ENCODE results near the gene KRT3. TPM values are rescaled to one million over a fixed set of nuclear protein-coding genes. Genes with fewer than 3 reads are reported as not detected.

The KRT3 gene
- not detected in 2 replicates for total RNA-seq

GRCh38 chr12:52795694-52796428 lies at the start of gene KRT3:
KRT3 (minus strand) TSS chr12:52796117; CDS start chr12:52796042, 75 bp downstream.

DNA sequence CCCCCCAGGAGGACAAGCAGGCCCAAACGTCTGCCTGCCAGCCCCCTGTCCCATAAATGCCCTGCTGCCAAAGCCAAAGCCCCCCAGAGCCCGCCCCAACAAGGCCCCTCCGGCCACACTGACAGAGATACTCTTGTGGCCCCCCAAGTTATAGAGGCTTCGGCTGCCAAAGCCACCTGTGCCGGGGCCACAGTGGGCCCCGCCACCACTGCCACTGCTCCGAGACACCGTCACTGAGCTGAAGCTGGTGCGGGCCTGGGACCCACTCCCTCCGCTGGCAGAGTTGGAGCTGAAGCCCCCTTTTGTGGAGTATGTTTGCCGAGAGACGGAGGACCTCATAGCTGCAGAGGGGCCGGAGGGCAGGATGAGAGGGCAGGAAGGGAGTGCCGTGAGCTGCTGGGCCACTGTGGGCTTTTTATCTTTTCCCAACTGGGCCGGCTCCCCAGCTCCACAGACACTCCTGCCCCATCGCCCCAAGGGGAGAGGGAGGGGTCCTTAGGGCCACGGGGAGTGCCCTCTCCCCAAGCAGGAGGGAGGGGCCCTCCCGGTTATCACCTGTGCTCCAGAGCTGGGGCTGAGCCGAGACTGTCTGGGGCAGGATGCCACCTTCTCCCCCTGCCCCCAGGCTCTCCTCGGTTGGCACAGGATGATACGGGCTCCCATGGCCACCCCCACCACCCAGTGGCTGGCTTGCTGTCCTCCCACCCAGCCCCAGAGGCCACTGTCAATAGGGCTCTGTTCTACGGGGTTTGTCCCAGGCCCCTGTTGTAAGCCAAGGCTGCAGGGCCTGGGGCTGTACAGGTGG lies 38.2 kb upstream of the KRT3 start, which contains the start of gene KRT79:
TSS of gene KRT79 (minus strand) at position 390 of the 805 bp plus-strand sequence. CDS start at position 339, 51 bp downstream.

GRCh38 chr12:52813885-52814709 lies 18.2 kb upstream of the KRT3 start, which contains the start of gene KRT4:
KRT4 (minus strand) TSS chr12:52814116; CDS start chr12:52814058, 58 bp downstream.

GRCh38 chr12:52776913-52777395 lies 19.0 kb downstream of the KRT3 start, which contains the start of gene KRT76:
KRT76 (minus strand) TSS chr12:52777345; CDS start chr12:52777291, 54 bp downstream.

Other genes with a start within 250 kb of the KRT3 start
- not detected in 2 replicates for gene KRT71, start 243.0 kb downstream of the KRT3 start, total RNA-seq
- gene KRT74, start 222.3 kb downstream of the KRT3 start, total RNA-seq = not detected in 2 replicates
- gene KRT72, start 194.7 kb downstream of the KRT3 start, total RNA-seq = not detected in 2 replicates
- gene KRT73, start 177.6 kb downstream of the KRT3 start, total RNA-seq = not detected in 2 replicates
- not detected in 2 replicates for gene KRT2, start 143.9 kb downstream of the KRT3 start, total RNA-seq
- gene KRT1, start 115.7 kb downstream of the KRT3 start, total RNA-seq = not detected in 2 replicates
- not detected in 2 replicates for gene KRT77, start 92.6 kb downstream of the KRT3 start, total RNA-seq
- not detected in 2 replicates for gene KRT76, start 18.8 kb downstream of the KRT3 start, total RNA-seq
- not detected in 2 replicates for gene KRT4, start 18.0 kb upstream of the KRT3 start, total RNA-seq
- gene KRT79, start 38.2 kb upstream of the KRT3 start, total RNA-seq = not detected in 2 replicates
- gene KRT78, start 52.9 kb upstream of the KRT3 start, total RNA-seq = not detected in 2 replicates
- 27.1 TPM in 2 replicates for gene KRT8, start 109.0 kb upstream of the KRT3 start, total RNA-seq
- 135 and 154 TPM in 2 replicates for gene KRT18, start 153.0 kb upstream of the KRT3 start, total RNA-seq
- gene EIF4B, start 210.3 kb upstream of the KRT3 start, total RNA-seq = 380 and 439 TPM in 2 replicates

Measured in bronchus fibroblast of lung (primary cell).